ENCODE measurements around the gene RNF144B. TPM values are rescaled to one million over a fixed set of nuclear protein-coding genes. Genes with fewer than 3 reads are reported as not detected.

RNF144B gene
- total RNA-seq, 4 donors from 2014 or later: 1.4 to 14.9 (median 2.4) TPM

DNA sequence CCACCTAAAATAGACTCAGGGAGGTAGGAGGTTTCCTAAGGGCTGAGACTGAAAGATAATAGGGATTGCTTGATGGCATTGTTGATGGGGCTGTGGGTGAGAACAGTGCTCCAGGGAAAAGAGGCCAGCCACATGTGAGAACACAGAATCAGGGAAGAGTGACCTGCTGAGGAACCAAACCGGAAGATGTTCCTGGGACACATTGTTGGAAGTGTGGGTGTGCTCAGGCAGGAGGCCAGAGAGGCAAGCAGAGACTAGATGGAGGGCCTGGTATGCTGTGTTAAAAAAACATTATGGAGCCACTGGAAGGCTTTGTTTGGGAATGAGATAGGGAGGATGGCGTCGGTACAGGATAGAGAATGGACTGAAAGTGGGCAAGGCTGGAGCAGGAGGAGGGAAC lies 23.3 kb downstream of the RNF144B start:
- DNase-seq: no peak
- H3K27ac ChIP-seq: no peak overlapping the region
- H3K27me3 ChIP-seq: no peaks in the 10 kb centered on the region
- H3K9me3 ChIP-seq: no peaks in the 10 kb centered on the region
- H3K36me3 ChIP-seq: no peaks in the 10 kb centered on the region
- no peaks in the 10 kb centered on the region for H3K4me1 ChIP-seq
- TF ChIP-seq, protein P1, sequence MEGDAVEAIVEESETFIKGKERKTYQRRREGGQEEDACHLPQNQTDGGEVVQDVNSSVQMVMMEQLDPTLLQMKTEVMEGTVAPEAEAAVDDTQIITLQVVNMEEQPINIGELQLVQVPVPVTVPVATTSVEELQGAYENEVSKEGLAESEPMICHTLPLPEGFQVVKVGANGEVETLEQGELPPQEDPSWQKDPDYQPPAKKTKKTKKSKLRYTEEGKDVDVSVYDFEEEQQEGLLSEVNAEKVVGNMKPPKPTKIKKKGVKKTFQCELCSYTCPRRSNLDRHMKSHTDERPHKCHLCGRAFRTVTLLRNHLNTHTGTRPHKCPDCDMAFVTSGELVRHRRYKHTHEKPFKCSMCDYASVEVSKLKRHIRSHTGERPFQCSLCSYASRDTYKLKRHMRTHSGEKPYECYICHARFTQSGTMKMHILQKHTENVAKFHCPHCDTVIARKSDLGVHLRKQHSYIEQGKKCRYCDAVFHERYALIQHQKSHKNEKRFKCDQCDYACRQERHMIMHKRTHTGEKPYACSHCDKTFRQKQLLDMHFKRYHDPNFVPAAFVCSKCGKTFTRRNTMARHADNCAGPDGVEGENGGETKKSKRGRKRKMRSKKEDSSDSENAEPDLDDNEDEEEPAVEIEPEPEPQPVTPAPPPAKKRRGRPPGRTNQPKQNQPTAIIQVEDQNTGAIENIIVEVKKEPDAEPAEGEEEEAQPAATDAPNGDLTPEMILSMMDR (IDR thresholded peaks at IDR 0.05): no peak
- no peak for TF ChIP-seq POLR2A (IDR thresholded peaks at IDR 0.05)
- no peak overlapping the region for H3K4me3 ChIP-seq

- no peak for TF ChIP-seq POLR2A (IDR thresholded peaks at IDR 0.05)
- TF ChIP-seq, protein P1 (IDR thresholded peaks at IDR 0.05): no peak
- no peaks in the 10 kb centered on the region for H3K36me3 ChIP-seq
- DNase-seq: no peak
- H3K27me3 ChIP-seq: no peaks in the 10 kb centered on the region
- no peak overlapping the region for H3K4me3 ChIP-seq
- H3K9me3 ChIP-seq: no peaks in the 10 kb centered on the region
- H3K4me1 ChIP-seq: no peaks in the 10 kb centered on the region
- H3K27ac ChIP-seq: no peak overlapping the region
Measured at GRCh38 chr6:18412068-18412467, 24.9 kb downstream of the RNF144B start.

DNA sequence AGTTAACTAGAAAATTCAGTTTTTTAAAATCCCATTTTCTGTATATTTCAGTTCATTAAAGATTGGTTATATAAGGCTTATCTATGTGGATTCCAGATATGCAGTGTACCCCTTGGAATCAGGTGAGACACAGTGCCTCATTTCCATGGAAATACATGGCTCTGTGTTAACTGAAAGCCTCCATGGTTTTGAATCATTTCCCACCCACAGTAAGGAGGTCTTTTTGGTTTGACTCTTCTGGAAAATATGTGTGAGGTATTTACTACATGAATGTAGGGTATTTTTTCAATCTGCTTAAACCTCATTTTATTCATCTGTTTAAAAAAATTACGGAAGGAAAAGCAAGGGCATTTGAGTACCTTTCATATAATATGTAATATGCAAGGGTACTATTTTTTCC lies 25.5 kb downstream of the RNF144B start:
- no peaks in the 10 kb centered on the region for H3K9me3 ChIP-seq
- no peak overlapping the region for H3K4me3 ChIP-seq
- TF ChIP-seq, protein P1 (IDR thresholded peaks at IDR 0.05): no peak
- no peak for TF ChIP-seq POLR2A (IDR thresholded peaks at IDR 0.05)
- no peaks in the 10 kb centered on the region for H3K36me3 ChIP-seq
- no peak overlapping the region for H3K27ac ChIP-seq
- no peak for DNase-seq
- H3K27me3 ChIP-seq: no peaks in the 10 kb centered on the region
- no peaks in the 10 kb centered on the region for H3K4me1 ChIP-seq

DNA sequence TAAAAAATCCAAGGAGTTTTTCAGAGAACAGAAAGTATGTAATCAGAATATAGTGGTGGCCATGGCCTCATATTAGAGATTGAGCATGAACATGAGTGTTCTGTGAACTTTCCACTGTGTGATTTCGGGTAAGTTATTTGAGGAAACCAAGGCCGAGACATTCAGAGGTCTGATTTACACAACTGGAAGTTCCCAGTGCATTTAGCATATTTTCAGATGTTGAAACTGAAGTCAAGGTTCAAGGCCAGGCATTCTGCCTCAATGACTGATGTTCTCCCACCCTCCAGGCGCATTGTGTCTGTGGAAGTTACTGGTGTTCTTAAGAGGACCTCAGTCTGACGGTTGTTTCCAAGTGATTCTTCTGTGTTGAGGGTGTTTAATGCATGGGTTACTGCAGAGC lies 26.2 kb downstream of the RNF144B start:
- no peak for TF ChIP-seq POLR2A (IDR thresholded peaks at IDR 0.05)
- TF ChIP-seq, protein P1 (IDR thresholded peaks at IDR 0.05): no peak
- Histone ChIP-seq H3K4me3 (no peak overlapping the region), H3K4me1 (no peaks in the 10 kb centered on the region), H3K27me3 (no peaks in the 10 kb centered on the region), H3K36me3 (no peaks in the 10 kb centered on the region), H3K9me3 (no peaks in the 10 kb centered on the region), H3K27ac (no peak overlapping the region)
- DNase-seq: no peak

DNA sequence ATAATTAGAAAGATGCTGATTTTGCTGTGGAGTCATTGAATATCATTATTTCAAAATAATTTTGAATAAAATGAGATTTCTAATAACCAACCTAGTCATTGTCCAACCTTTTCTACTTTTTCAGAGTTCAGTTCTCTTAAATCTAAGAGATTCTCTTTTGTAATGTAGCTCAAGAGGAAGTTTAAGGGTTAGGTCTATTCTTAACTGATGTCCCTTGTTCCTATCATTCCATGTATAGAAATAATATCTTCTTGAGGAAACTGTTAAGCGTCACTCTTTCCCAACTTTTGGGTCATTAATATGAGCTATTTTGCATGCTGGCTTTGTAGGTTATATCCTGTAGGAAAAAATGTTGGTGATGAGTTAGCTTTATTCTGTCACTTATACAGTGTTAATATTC lies 27.0 kb downstream of the RNF144B start:
- Histone ChIP-seq H3K36me3 (no peaks in the 10 kb centered on the region), H3K9me3 (no peaks in the 10 kb centered on the region), H3K4me3 (no peak overlapping the region), H3K27ac (no peak overlapping the region), H3K27me3 (no peaks in the 10 kb centered on the region), H3K4me1 (no peaks in the 10 kb centered on the region)
- no peak for DNase-seq
- TF ChIP-seq POLR2A (IDR thresholded peaks at IDR 0.05): no peak
- TF ChIP-seq, protein P1 (IDR thresholded peaks at IDR 0.05): no peak

- no peaks in the 10 kb centered on the region for H3K36me3 ChIP-seq
- no peak overlapping the region for H3K4me3 ChIP-seq
- H3K4me1 ChIP-seq: no peaks in the 10 kb centered on the region
- no peaks in the 10 kb centered on the region for H3K9me3 ChIP-seq
- no peaks in the 10 kb centered on the region for H3K27me3 ChIP-seq
- no peak for DNase-seq
- no peak overlapping the region for H3K27ac ChIP-seq
- TF ChIP-seq POLR2A (IDR thresholded peaks at IDR 0.05): no peak
- TF ChIP-seq, protein P1 (IDR thresholded peaks at IDR 0.05): no peak
Measured at GRCh38 chr6:18415207-18415606, 28.1 kb downstream of the RNF144B start.
